Panc1 (cell line): Measurements from ENCODE around the gene HTN1. TPM values are rescaled to one million over a fixed set of nuclear protein-coding genes. Genes with fewer than 3 reads are reported as not detected.

ENCODE experiments used
- ATAC-seq: fragments of 200-7000 bp; cut with Tn5 transposase; 2 replicates; pipeline ENCODE4 v1.9.1; 2020; ENCODE audit warnings: mild to moderate bottlenecking, moderate library complexity
- BruUV-seq: library from RNA; stranded (reverse); fragments of 400-500 nt; replicated peaks from 2 replicates; lab custom pipeline; 2021; lab: Mats Ljungman, UMichigan
- CTCF ChIA-PET: fragments of 300-600 bp; sonication (Branson Sonifier 250); formaldehyde crosslinking; loops from one replicate; lab custom pipeline; 2022; ENCODE audit warnings: antibody characterized with exemption; lab: Charles Lee
- POLR2A ChIA-PET: fragments of 300-600 bp; sonication (Branson Sonifier 250); formaldehyde crosslinking; loops from one replicate; lab custom pipeline; 2022; ENCODE audit warnings: antibody characterized with exemption; lab: Charles Lee
- DNase-seq: peaks from one replicate; pipeline ENCODE4 v3.0.0-alpha.2; 2010; ENCODE audit warnings: low read depth, low spot score
- H3K27ac ChIP-seq: 2 replicates; pipeline ENCODE4 v1.5.1; 2011; ENCODE audit warnings: mild to moderate bottlenecking, low read length, inconsistent platforms
- H3K27me3 ChIP-seq: fragments of 200-500 bp; sonication (Bioruptor generic); 2 replicates; pipeline ENCODE4 v1.6.0; 2014; ENCODE audit warnings: low read length, inconsistent platforms; ENCODE audit not compliant: control insufficient read depth, insufficient read depth
- H3K36me3 ChIP-seq: fragments of 200-500 bp; sonication (Bioruptor generic); 2 replicates; pipeline ENCODE4 v1.5.1; 2014; ENCODE audit warnings: inconsistent platforms, mild to moderate bottlenecking, low read length, moderate library complexity; ENCODE audit not compliant: control insufficient read depth, insufficient read depth
- H3K4me1 ChIP-seq: 2 replicates; pipeline ENCODE4 v1.5.1; 2011; ENCODE audit warnings: inconsistent platforms, mild to moderate bottlenecking, low read length, moderate library complexity; ENCODE audit not compliant: control insufficient read depth, insufficient read depth
- H3K4me3 ChIP-seq, 2 experiments: 2 replicates each; pipeline ENCODE4 v1.5.1; 2011 to 2012; ENCODE audit warnings: low read depth in 2 of 2, low read length in 2 of 2, mild to moderate bottlenecking in 2 of 2, inconsistent platforms in 1 of 2, moderate library complexity in 1 of 2
- H3K9me3 ChIP-seq: fragments of 200-500 bp; sonication (Bioruptor generic); 2 replicates; pipeline ENCODE4 v1.5.1; 2014; ENCODE audit warnings: low read depth, mild to moderate bottlenecking, inconsistent platforms, low read length, moderate library complexity; ENCODE audit not compliant: control insufficient read depth, insufficient read depth
- CTCF ChIP-seq: fragments of 450-650 bp; IDR thresholded peaks from 2 replicates; pipeline ENCODE4 v1.5.1; 2017; ENCODE audit warnings: mild to moderate bottlenecking
- POLR2AphosphoS5 ChIP-seq: IDR thresholded peaks from 2 replicates; pipeline ENCODE4 v1.6.1; 2012; ENCODE audit warnings: mild to moderate bottlenecking, low read depth, low read length, moderate library complexity
- REST ChIP-seq, 2 experiments: IDR thresholded peaks; 2 replicates each; pipeline ENCODE4 v1.6.1; 2011 to 2012; ENCODE audit warnings: low read depth in 2 of 2, control low read depth in 1 of 2, low read length in 1 of 2, mild to moderate bottlenecking in 1 of 2, moderate library complexity in 1 of 2; ENCODE audit not compliant: insufficient read depth in 1 of 2
- SIN3A ChIP-seq: IDR thresholded peaks from 2 replicates; pipeline ENCODE4 v1.6.1; 2012; ENCODE audit warnings: low read depth, mild to moderate bottlenecking, low read length, moderate library complexity, borderline replicate concordance; ENCODE audit not compliant: insufficient read depth
- TCF7L2 ChIP-seq: IDR thresholded peaks from 2 replicates; pipeline ENCODE4 v1.6.1; 2011; ENCODE audit warnings: mild to moderate bottlenecking, low read depth, low read length, inconsistent platforms
- in situ Hi-C: cut with HindIII; loops from 2 replicates; pipeline ENCODE4 v1.10.0; 2016; ENCODE audit warnings: low sequenced_read_pairs, low pct_unique_long_range_greater_than_20kb
- intact Hi-C: fragments of 100-400 bp; cut with micrococcal nuclease; formaldehyde crosslinking; loops from one replicate; pipeline ENCODE4 v1.10.0; 2022; ENCODE audit not compliant: unreplicated experiment
- total RNA-seq: library from RNA; stranded (reverse); gene quantifications from one replicate; pipeline ENCODE4 v1.2.1, GENCODE V29; 2021; ENCODE audit not compliant: unreplicated experiment

The HTN1 gene
- total RNA-seq, 1 experiment from 2014 or later = not detected

- in situ Hi-C loops = no loop called here
- TF ChIP-seq POLR2AphosphoS5 (no peak), SIN3A (no peak), CTCF (no peak), REST (IDR thresholded peaks at IDR 0.05; ENCODE audit: insufficient read depth in 1 of 2, low read depth in 2 of 2, low read length in 1 of 2) (no peak), TCF7L2 (no peak)
- ATAC-seq (no peak), DNase-seq (no peak)
- Histone ChIP-seq H3K4me1 (no peaks in the 10 kb centered on the region), H3K9me3 (no peaks in the 10 kb centered on the region), H3K27ac (no peak overlapping the region), H3K36me3 (no peaks in the 10 kb centered on the region), H3K27me3 (no peaks in the 10 kb centered on the region), H3K4me3 (no peak overlapping the region)
- ChIA-PET CTCF (no interaction called here), POLR2A (no interaction called here)
- no TSS peak for BruUV-seq
- intact Hi-C loops = no loop called here
These were observed 8.9 kb downstream of the HTN1 start for GRCh38 chr4:70059149-70059548.

- no peak for DNase-seq
- no peaks in the 10 kb centered on the region for H3K27me3 ChIP-seq
- TF ChIP-seq TCF7L2 (no peak), CTCF (no peak), REST (IDR thresholded peaks at IDR 0.05; ENCODE audit: insufficient read depth in 1 of 2, low read depth in 2 of 2, low read length in 1 of 2) (no peak), SIN3A (no peak), POLR2AphosphoS5 (no peak)
- in situ Hi-C loops = no loop called here
- ATAC-seq = no peak
- BruUV-seq = no TSS peak
- H3K4me1 ChIP-seq = no peaks in the 10 kb centered on the region
- H3K27ac ChIP-seq = no peak overlapping the region
- intact Hi-C loops = no loop called here
- H3K9me3 ChIP-seq = no peaks in the 10 kb centered on the region
- CTCF ChIA-PET = no interaction called here
- H3K4me3 ChIP-seq = no peak overlapping the region
- H3K36me3 ChIP-seq = no peaks in the 10 kb centered on the region
- POLR2A ChIA-PET = no interaction called here
These were observed 11.8 kb downstream of the HTN1 start for GRCh38 chr4:70062000-70062399.
